Astrocyte (in vitro differentiated cells and primary cell): ENCODE measurements around the gene FRMD5. TPM values are rescaled to one million over a fixed set of nuclear protein-coding genes. Genes with fewer than 3 reads are reported as not detected.

Source experiments
- DNase-seq: peaks from one replicate; pipeline ENCODE4 v3.0.0-alpha.2; 2010; ENCODE audit warnings: low read depth
- FAIRE-seq: peaks from 2 replicates; lab custom pipeline; 2011; peaks lifted over from hg19 to GRCh38; lab: Jason Lieb, UNC
- H2AFZ ChIP-seq: 2 replicates; pipeline ENCODE4 v1.6.0; 2012; ENCODE audit warnings: low read depth, low read length, inconsistent platforms
- H3K27ac ChIP-seq: 2 replicates; pipeline ENCODE4 v1.5.1; 2011; ENCODE audit warnings: low read depth, low read length, inconsistent platforms
- H3K27me3 ChIP-seq: 2 replicates; pipeline ENCODE4 v1.6.0; 2011; ENCODE audit warnings: low read length, inconsistent platforms; ENCODE audit not compliant: insufficient read depth
- H3K36me3 ChIP-seq: 2 replicates; pipeline ENCODE4 v1.5.1; 2011; ENCODE audit warnings: low read length, inconsistent platforms; ENCODE audit not compliant: insufficient read depth
- H3K4me1 ChIP-seq: 2 replicates; pipeline ENCODE4 v1.5.1; 2011; ENCODE audit warnings: low read length, inconsistent platforms; ENCODE audit not compliant: insufficient read depth
- H3K4me2 ChIP-seq: 2 replicates; pipeline ENCODE4 v1.6.0; 2012; ENCODE audit warnings: low read length, inconsistent platforms
- H3K4me3 ChIP-seq: 2 replicates; pipeline ENCODE4 v1.5.1; 2011; ENCODE audit warnings: low read depth, mild to moderate bottlenecking, low read length, inconsistent platforms; ENCODE audit not compliant: insufficient read depth
- H3K79me2 ChIP-seq: 2 replicates; pipeline ENCODE4 v1.6.0; 2012; ENCODE audit warnings: mild to moderate bottlenecking, low read length, inconsistent platforms; ENCODE audit not compliant: insufficient read depth
- H3K9ac ChIP-seq: 2 replicates; pipeline ENCODE4 v1.6.0; 2012; ENCODE audit warnings: mild to moderate bottlenecking, low read length, inconsistent platforms
- H3K9me3 ChIP-seq: 2 replicates; pipeline ENCODE4 v1.5.1; 2012; ENCODE audit warnings: low read depth, mild to moderate bottlenecking, low read length, inconsistent platforms; ENCODE audit not compliant: insufficient read depth
- H4K20me1 ChIP-seq: 2 replicates; pipeline ENCODE4 v1.6.0; 2012; ENCODE audit warnings: low read length, inconsistent platforms; ENCODE audit not compliant: insufficient read depth
- H3K27ac Mint-ChIP-seq: one replicate; pipeline ENCODE4 v1.8.0; 2021; ENCODE audit warnings: mild to moderate bottlenecking, mixed read lengths; ENCODE audit not compliant: unreplicated experiment
- H3K27me3 Mint-ChIP-seq: one replicate; pipeline ENCODE4 v1.8.0; 2021; ENCODE audit warnings: low read depth, mixed read lengths; ENCODE audit not compliant: unreplicated experiment
- H3K36me3 Mint-ChIP-seq: one replicate; pipeline ENCODE4 v1.8.0; 2021; ENCODE audit warnings: low read depth, mixed read lengths; ENCODE audit not compliant: unreplicated experiment
- H3K4me1 Mint-ChIP-seq: one replicate; pipeline ENCODE4 v1.8.0; 2021; ENCODE audit warnings: low read depth, mixed read lengths; ENCODE audit not compliant: unreplicated experiment
- H3K4me3 Mint-ChIP-seq: one replicate; pipeline ENCODE4 v1.8.0; 2021; ENCODE audit warnings: mild to moderate bottlenecking, moderate library complexity, mixed read lengths; ENCODE audit not compliant: unreplicated experiment
- H3K9me3 Mint-ChIP-seq: one replicate; pipeline ENCODE4 v1.8.0; 2021; ENCODE audit warnings: mild to moderate bottlenecking, mixed read lengths; ENCODE audit not compliant: unreplicated experiment
- EZH2 ChIP-seq: IDR thresholded peaks from 2 replicates; pipeline ENCODE4 v1.6.1; 2012; ENCODE audit warnings: mild to moderate bottlenecking, low read length, inconsistent platforms; ENCODE audit not compliant: insufficient read depth
- total RNA-seq: library from RNA; stranded (reverse); gene quantifications from 2 replicates; pipeline ENCODE4 v1.2.1, GENCODE V29; 2021
- TF ChIP-seq, protein P1 (sequence below): IDR thresholded peaks from 2 replicates; pipeline ENCODE4 v1.5.1; 2011; ENCODE audit warnings: low read depth, mild to moderate bottlenecking, inconsistent platforms, low read length, moderate library complexity; ENCODE audit not compliant: insufficient read depth

Gene FRMD5
- total RNA-seq, 1 donor from 2014 or later, result 19.6 TPM

DNA sequence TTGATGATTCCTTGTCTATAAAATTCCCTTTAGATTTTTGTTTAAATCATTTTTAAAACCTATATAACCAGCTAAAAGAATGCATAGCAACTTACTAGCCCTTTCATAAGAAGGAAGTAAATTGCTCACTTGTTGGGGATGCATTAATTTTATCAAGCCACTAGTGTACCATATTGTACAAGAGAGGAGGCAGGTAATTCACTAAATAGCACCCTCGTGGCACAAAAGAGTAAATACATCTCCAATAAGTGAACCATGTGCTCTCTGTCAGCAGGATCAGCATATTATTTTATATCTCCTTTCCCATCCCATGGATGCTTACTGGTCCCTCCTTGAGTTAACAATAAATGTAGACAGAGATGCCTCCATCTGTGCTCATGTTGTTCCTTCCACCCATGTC, 34.3 kb downstream of the FRMD5 start:
- Mint-ChIP-seq H3K27ac (no peak overlapping the region), H3K9me3 (no peaks in the 10 kb centered on the region), H3K27me3 (no peaks in the 10 kb centered on the region), H3K4me3 (no peak overlapping the region), H3K4me1 (peaks cover 34% of the 10 kb centered on the region), H3K36me3 (peaks cover 4% of the 10 kb centered on the region)
- no peak for TF ChIP-seq EZH2
- TF ChIP-seq, protein P1, sequence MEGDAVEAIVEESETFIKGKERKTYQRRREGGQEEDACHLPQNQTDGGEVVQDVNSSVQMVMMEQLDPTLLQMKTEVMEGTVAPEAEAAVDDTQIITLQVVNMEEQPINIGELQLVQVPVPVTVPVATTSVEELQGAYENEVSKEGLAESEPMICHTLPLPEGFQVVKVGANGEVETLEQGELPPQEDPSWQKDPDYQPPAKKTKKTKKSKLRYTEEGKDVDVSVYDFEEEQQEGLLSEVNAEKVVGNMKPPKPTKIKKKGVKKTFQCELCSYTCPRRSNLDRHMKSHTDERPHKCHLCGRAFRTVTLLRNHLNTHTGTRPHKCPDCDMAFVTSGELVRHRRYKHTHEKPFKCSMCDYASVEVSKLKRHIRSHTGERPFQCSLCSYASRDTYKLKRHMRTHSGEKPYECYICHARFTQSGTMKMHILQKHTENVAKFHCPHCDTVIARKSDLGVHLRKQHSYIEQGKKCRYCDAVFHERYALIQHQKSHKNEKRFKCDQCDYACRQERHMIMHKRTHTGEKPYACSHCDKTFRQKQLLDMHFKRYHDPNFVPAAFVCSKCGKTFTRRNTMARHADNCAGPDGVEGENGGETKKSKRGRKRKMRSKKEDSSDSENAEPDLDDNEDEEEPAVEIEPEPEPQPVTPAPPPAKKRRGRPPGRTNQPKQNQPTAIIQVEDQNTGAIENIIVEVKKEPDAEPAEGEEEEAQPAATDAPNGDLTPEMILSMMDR, result no peak
- FAIRE-seq (no peak), DNase-seq (no peak)
- H3K4me2 ChIP-seq, result no peak overlapping the region
- H3K4me1 ChIP-seq, result peaks cover 40% of the 10 kb centered on the region
- H3K9ac ChIP-seq, result no peak overlapping the region
- no peaks in the 10 kb centered on the region for H4K20me1 ChIP-seq
- H2AFZ ChIP-seq, result no peak overlapping the region
- peaks cover 3% of the 10 kb centered on the region for H3K36me3 ChIP-seq
- peaks cover 39% of the 10 kb centered on the region for H3K79me2 ChIP-seq
- H3K4me3 ChIP-seq, result no peak overlapping the region
- no peaks in the 10 kb centered on the region for H3K9me3 ChIP-seq
- no peaks in the 10 kb centered on the region for H3K27me3 ChIP-seq
- no peak overlapping the region for H3K27ac ChIP-seq

DNA sequence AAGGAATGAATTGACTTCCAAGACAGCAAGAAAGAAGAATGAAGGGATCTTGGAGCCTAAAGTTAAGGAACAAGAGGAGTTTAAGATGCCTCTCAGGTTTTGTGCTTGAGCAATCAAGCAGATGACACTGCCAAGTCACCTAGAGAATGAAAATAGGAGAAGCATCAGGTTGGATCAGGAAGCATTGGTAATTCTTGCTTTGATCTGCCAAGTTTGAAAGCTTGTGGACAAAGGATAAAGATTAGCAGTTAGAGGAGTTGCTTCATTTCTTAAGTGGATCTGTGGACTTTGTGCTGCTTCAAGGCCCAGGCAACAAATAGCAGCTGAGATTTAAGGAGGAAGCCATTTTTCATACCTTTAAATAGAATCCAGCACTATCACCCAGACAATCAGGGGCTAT, 35.6 kb downstream of the FRMD5 start:
- H3K4me1 Mint-ChIP-seq, result peaks cover 40% of the 10 kb centered on the region
- Histone ChIP-seq H3K9ac (peak overlapping the region; percentile 74), H3K4me2 (no peak overlapping the region), H3K4me1 (peaks cover 44% of the 10 kb centered on the region), H3K36me3 (no peaks in the 10 kb centered on the region), H4K20me1 (no peaks in the 10 kb centered on the region), H3K9me3 (no peaks in the 10 kb centered on the region), H3K79me2 (peaks cover 37% of the 10 kb centered on the region), H2AFZ (no peak overlapping the region), H3K4me3 (no peak overlapping the region), H3K27ac (peak overlapping the region; percentile 93), H3K27me3 (no peaks in the 10 kb centered on the region)
- no peak for TF ChIP-seq EZH2
- TF ChIP-seq, protein P1, result no peak
- DNase-seq (no peak), FAIRE-seq (no peak)
- H3K27me3 Mint-ChIP-seq, result no peaks in the 10 kb centered on the region
- peak overlapping the region; percentile 94 for H3K27ac Mint-ChIP-seq
- peaks cover 4% of the 10 kb centered on the region for H3K36me3 Mint-ChIP-seq
- H3K9me3 Mint-ChIP-seq, result no peaks in the 10 kb centered on the region
- no peak overlapping the region for H3K4me3 Mint-ChIP-seq

- H3K27me3 ChIP-seq, result no peaks in the 10 kb centered on the region
- peak overlapping the region; percentile 77 for H3K4me2 ChIP-seq
- H3K27me3 Mint-ChIP-seq, result no peaks in the 10 kb centered on the region
- H3K9me3 Mint-ChIP-seq, result no peaks in the 10 kb centered on the region
- peaks cover 37% of the 10 kb centered on the region for H3K4me1 Mint-ChIP-seq
- H3K36me3 Mint-ChIP-seq, result peaks cover 4% of the 10 kb centered on the region
- no peak overlapping the region for H2AFZ ChIP-seq
- peak overlapping the region; percentile 93 for H3K27ac ChIP-seq
- H3K9me3 ChIP-seq, result no peaks in the 10 kb centered on the region
- H3K9ac ChIP-seq, result peak overlapping the region; percentile 74
- no peaks in the 10 kb centered on the region for H3K36me3 ChIP-seq
- FAIRE-seq (no peak), DNase-seq (no peak)
- peak overlapping the region; percentile 29 for H3K4me3 ChIP-seq
- H4K20me1 ChIP-seq, result no peaks in the 10 kb centered on the region
- H3K27ac Mint-ChIP-seq, result peak overlapping the region; percentile 94
- peaks cover 36% of the 10 kb centered on the region for H3K4me1 ChIP-seq
- H3K4me3 Mint-ChIP-seq, result peak overlapping the region; percentile 47
- H3K79me2 ChIP-seq, result peaks cover 51% of the 10 kb centered on the region
- no peak for TF ChIP-seq EZH2
- TF ChIP-seq, protein P1, result no peak
Measured at GRCh38 chr15:44158111-44158510, 37.0 kb downstream of the FRMD5 start.
